GM21381 (cell line): ENCODE data around the gene CFAP70.

Source experiments
- ATAC-seq: cut with Tn5 transposase; IDR thresholded peaks from one replicate; pipeline ENCODE4 v1.9.1; 2021; ENCODE audit warnings: mild to moderate bottlenecking, moderate library complexity; ENCODE audit not compliant: unreplicated experiment

The CFAP70 gene

GRCh38 chr10:73218431-73219191 lies 140.1 kb downstream of the CFAP70 start:
- no peak for ATAC-seq

- ATAC-seq = no peak
These were observed 141.0 kb downstream of the CFAP70 start for GRCh38 chr10:73217628-73218027.

GRCh38 chr10:73215749-73216148 lies 142.9 kb downstream of the CFAP70 start:
- ATAC-seq = no peak

- no peak for ATAC-seq
These were observed 147.4 kb downstream of the CFAP70 start for GRCh38 chr10:73211106-73211811.

GRCh38 chr10:73210395-73211105 lies 148.1 kb downstream of the CFAP70 start:
- ATAC-seq = no peak

GRCh38 chr10:73209705-73210104 lies 149.0 kb downstream of the CFAP70 start:
- no peak for ATAC-seq

- no peak for ATAC-seq
These were observed 150.8 kb downstream of the CFAP70 start for GRCh38 chr10:73207883-73208282.

- no peak for ATAC-seq
These were observed 152.3 kb downstream of the CFAP70 start for GRCh38 chr10:73206385-73206784.

- no peak for ATAC-seq
These were observed 152.8 kb downstream of the CFAP70 start for GRCh38 chr10:73205890-73206289.

- no peak for ATAC-seq
These were observed 153.6 kb downstream of the CFAP70 start for GRCh38 chr10:73205081-73205480.
